Adrenal gland (tissue), 5 donors: Measurements from ENCODE around the gene ARHGAP5.
"Not testable (repeated sequence)": the region's sequence is repeated elsewhere in the genome, so short reads cannot be mapped to it uniquely, and the experiment has no call there.

Source experiments
- CTCF ChIP-seq, 6 experiments: fragments of 450-650 bp in 4 of 6; fragments of 200-600 bp in 2 of 6; sonication (generic) in 1 of 6; IDR thresholded peaks; 1 replicate in 5 of 6; 2 replicates in 1 of 6; pipeline versions ENCODE4 v1.5.1 to v1.8.0; 2016 to 2021; ENCODE audit warnings: antibody characterized with exemption in 6 of 6, mild to moderate bottlenecking in 2 of 6, moderate library complexity in 1 of 6
- POLR2A ChIP-seq, 2 donors: fragments of 450-650 bp; IDR thresholded peaks; one replicate each; pipeline ENCODE4 v1.6.1; 2017; ENCODE audit warnings: antibody characterized with exemption in 2 of 2, mild to moderate bottlenecking in 2 of 2, moderate library complexity in 1 of 2
- donor health status: DM: no; HTN: no; CAD: no.

- not testable (repeated sequence) for TF ChIP-seq POLR2A, CTCF (IDR thresholded peaks at IDR 0.05)
These were observed 54.6 kb downstream of the ARHGAP5 start for GRCh38 chr14:32131689-32132088.
